Upper lobe of left lung (tissue), 6 donors: Measurements from ENCODE around the gene SLC16A9. TPM values are rescaled to one million over a fixed set of nuclear protein-coding genes. Genes with fewer than 3 reads are reported as not detected.
A peak's percentile ranks its signal among the peaks of the same experiment; 100 is the strongest.

ENCODE experiments used
- ATAC-seq, 2 donors: fragments of 200-7000 bp; cut with Tn5 transposase; one replicate each; pipeline ENCODE4 v1.9.1; 2022; ENCODE audit warnings: mild to moderate bottlenecking in 2 of 2, moderate library complexity in 2 of 2; ENCODE audit not compliant: low FRiP score in 2 of 2
- DNase-seq, 2 donors: peaks; one replicate each; pipeline ENCODE4 v3.0.0-alpha.2; 2019 to 2020
- H3K27ac ChIP-seq, 4 donors: fragments of 200-600 bp; sonication (generic); one replicate each; pipeline ENCODE4 v1.5.1; 2016 to 2019
- H3K27me3 ChIP-seq, 4 donors: fragments of 200-600 bp; sonication (generic); one replicate each; pipeline ENCODE4 v1.5.1; 2017 to 2019
- H3K36me3 ChIP-seq, 4 donors: fragments of 200-600 bp; sonication (generic); one replicate each; pipeline ENCODE4 v1.5.1; 2016 to 2019
- H3K4me1 ChIP-seq, 4 donors: fragments of 200-600 bp; sonication (generic); one replicate each; pipeline ENCODE4 v1.5.1; 2018 to 2019
- H3K4me3 ChIP-seq, 4 donors: fragments of 200-600 bp; sonication (generic); one replicate each; pipeline ENCODE4 v1.5.1; 2017 to 2019; ENCODE audit warnings: mild to moderate bottlenecking in 2 of 4, moderate library complexity in 1 of 4
- H3K9me3 ChIP-seq, 4 donors: fragments of 200-600 bp; sonication (generic); one replicate each; pipeline ENCODE4 v1.5.1; 2018 to 2019
- EP300 ChIP-seq, 4 donors: sonication (generic); formaldehyde crosslinking; IDR thresholded peaks; one replicate each; pipeline ENCODE4 v1.5.1; 2017; ENCODE audit warnings: antibody characterized with exemption in 4 of 4, control low read depth in 2 of 4
- POLR2A ChIP-seq, 4 donors: fragments of 450-650 bp; IDR thresholded peaks; one replicate each; pipeline ENCODE4 v1.5.1; 2016 to 2017; ENCODE audit warnings: antibody characterized with exemption in 4 of 4, mild to moderate bottlenecking in 2 of 4
- POLR2AphosphoS5 ChIP-seq, 2 donors: sonication (generic); formaldehyde crosslinking; IDR thresholded peaks; one replicate each; pipeline ENCODE4 v1.5.1; 2017; ENCODE audit warnings: antibody characterized with exemption in 2 of 2
- WGBS, 2 donors: methylation state at CpG; one replicate each; pipeline ENCODE4 v1.1.5; 2017 to 2018; 5-methylcytosine and 5-hydroxymethylcytosine counted together
- total RNA-seq, 6 donors: library from RNA; depleted of rRNA in 4 of 6; stranded (reverse); fragments of >200 nt in 4 of 6; gene quantifications; one replicate each; pipeline versions ENCODE4 v1.1.0 to v1.2.1, GENCODE V29; 2016 to 2021
- TF ChIP-seq, protein P1 (sequence below), 6 experiments: fragments of 450-650 bp in 4 of 6; fragments of 200-600 bp in 2 of 6; sonication (generic) in 2 of 6; IDR thresholded peaks; one replicate each; pipeline ENCODE4 v1.5.1; 2016 to 2019; ENCODE audit warnings: antibody characterized with exemption in 6 of 6
- donor health status: DM: no; HTN: no; CAD: no; lungs with moderate emphysema.
- donor health status: DM: no; HTN: yes; CAD: no; lungs with severe emphysema.

SLC16A9 gene
- total RNA-seq, 6 donors from 2014 or later = 0.79 to 1.1 (median 1.1) TPM; not detected in 2

DNA sequence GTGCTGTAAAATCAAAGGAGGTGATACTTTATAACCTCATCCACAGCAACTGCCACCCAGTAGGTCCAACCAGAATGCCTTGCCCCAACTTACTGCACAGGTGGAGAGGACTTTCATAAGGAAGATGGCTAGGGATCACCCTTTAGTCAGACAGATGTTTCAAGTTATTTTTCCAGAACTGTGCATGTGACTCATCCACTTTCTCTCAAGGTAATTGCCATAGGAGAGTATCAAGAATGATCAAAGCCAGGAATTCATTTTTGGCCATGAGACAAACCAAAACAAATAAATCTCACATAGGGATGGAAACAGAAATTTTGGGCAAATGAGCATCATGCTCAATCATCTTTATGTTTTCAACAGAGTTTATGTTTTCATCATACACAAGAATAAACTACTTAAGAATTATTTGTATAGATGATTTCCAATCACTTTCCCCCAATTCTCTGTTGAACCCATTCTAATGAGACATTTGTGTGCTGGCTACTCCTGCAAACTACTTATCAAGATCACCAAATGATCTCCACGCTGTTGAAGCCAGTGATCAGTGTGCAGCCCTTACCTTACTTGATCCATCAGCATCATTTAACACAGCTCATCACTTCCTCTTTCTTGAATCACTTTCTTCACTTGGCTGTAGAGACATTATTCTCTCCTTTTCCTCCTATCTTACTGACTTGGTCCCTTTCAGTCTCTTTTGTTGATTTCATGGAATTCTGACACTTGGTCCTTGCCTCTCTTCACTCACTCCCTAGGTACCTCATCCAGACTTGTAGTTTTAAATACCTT lies 74.0 kb downstream of the SLC16A9 start:
- Histone ChIP-seq H3K4me3 (no peak overlapping the region), H3K36me3 (no peaks in the 10 kb centered on the region), H3K4me1 (no peaks in the 10 kb centered on the region), H3K27ac (no peak overlapping the region), H3K27me3 (no peaks in the 10 kb centered on the region), H3K9me3 (no peaks in the 10 kb centered on the region)
- 88 to 95% methylated on average over 1 of the region's 1 CpG for WGBS, 2 donors
- TF ChIP-seq POLR2A (IDR thresholded peaks at IDR 0.05) (no peak), POLR2AphosphoS5 (IDR thresholded peaks at IDR 0.05) (no peak), EP300 (IDR thresholded peaks at IDR 0.05) (no peak)
- TF ChIP-seq, protein P1, sequence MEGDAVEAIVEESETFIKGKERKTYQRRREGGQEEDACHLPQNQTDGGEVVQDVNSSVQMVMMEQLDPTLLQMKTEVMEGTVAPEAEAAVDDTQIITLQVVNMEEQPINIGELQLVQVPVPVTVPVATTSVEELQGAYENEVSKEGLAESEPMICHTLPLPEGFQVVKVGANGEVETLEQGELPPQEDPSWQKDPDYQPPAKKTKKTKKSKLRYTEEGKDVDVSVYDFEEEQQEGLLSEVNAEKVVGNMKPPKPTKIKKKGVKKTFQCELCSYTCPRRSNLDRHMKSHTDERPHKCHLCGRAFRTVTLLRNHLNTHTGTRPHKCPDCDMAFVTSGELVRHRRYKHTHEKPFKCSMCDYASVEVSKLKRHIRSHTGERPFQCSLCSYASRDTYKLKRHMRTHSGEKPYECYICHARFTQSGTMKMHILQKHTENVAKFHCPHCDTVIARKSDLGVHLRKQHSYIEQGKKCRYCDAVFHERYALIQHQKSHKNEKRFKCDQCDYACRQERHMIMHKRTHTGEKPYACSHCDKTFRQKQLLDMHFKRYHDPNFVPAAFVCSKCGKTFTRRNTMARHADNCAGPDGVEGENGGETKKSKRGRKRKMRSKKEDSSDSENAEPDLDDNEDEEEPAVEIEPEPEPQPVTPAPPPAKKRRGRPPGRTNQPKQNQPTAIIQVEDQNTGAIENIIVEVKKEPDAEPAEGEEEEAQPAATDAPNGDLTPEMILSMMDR (IDR thresholded peaks at IDR 0.05) = no peak
- no peak for DNase-seq
- no peak for ATAC-seq

DNA sequence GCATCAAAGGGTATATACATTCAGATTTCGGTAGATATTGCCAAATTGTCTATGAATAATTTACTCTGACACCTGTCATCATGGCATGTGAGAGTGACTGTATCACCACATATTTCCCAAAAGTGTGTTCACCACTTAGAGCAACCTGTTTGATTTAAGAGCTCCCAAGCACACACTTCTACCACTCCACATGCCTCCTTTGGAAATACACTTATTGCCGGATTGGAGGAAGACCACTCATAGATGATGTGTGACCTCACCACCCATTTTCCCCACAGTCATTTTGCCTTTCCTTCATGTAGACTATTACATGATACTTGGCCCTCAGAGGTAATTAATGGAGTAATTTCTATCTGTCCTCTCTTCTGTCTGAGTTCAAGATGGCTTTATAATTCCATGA lies 75.5 kb downstream of the SLC16A9 start:
- 52 to 55% methylated on average over 2 of the region's 2 CpGs for WGBS, 2 donors
- Histone ChIP-seq H3K27ac (no peak overlapping the region), H3K4me3 (no peak overlapping the region), H3K27me3 (no peaks in the 10 kb centered on the region), H3K36me3 (no peaks in the 10 kb centered on the region), H3K9me3 (no peaks in the 10 kb centered on the region), H3K4me1 (no peaks in the 10 kb centered on the region)
- no peak for DNase-seq
- peak in 1 of 2 donors; percentile 64 for ATAC-seq
- TF ChIP-seq EP300 (IDR thresholded peaks at IDR 0.05) = peak in 1 of 4 donors; percentile 6
- TF ChIP-seq, protein P1 (IDR thresholded peaks at IDR 0.05) = no peak
- no peak for TF ChIP-seq POLR2AphosphoS5 (IDR thresholded peaks at IDR 0.05)
- TF ChIP-seq POLR2A (IDR thresholded peaks at IDR 0.05) = no peak

DNA sequence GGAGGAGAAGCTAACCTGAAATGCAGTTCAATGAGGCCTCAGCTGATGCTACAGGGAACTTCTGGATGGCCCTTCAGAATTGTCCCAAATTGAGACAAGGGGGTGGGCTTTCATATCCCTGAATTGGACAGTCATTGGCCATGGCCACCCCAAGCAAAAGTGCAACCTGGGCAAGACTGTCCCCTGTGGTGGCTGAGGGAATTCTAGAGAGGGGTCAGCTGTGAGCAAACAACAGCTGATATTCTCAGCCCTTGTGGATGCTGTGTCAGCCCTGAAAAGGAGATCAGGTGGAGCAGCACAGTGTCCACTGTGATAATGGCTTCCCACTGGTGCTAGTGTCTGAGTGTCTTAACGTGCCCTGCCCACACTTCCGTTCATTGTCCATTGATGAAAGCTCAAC lies 76.6 kb downstream of the SLC16A9 start:
- DNase-seq (no peak), ATAC-seq (no peak)
- Histone ChIP-seq H3K27me3 (no peaks in the 10 kb centered on the region), H3K4me3 (no peak overlapping the region), H3K4me1 (no peaks in the 10 kb centered on the region), H3K36me3 (no peaks in the 10 kb centered on the region), H3K27ac (no peak overlapping the region), H3K9me3 (no peaks in the 10 kb centered on the region)
- WGBS, 2 donors = 81 to 92% methylated on average over 2 of the region's 2 CpGs
- TF ChIP-seq, protein P1 (IDR thresholded peaks at IDR 0.05) = no peak
- no peak for TF ChIP-seq EP300 (IDR thresholded peaks at IDR 0.05)
- TF ChIP-seq POLR2A (IDR thresholded peaks at IDR 0.05) = no peak
- no peak for TF ChIP-seq POLR2AphosphoS5 (IDR thresholded peaks at IDR 0.05)

DNA sequence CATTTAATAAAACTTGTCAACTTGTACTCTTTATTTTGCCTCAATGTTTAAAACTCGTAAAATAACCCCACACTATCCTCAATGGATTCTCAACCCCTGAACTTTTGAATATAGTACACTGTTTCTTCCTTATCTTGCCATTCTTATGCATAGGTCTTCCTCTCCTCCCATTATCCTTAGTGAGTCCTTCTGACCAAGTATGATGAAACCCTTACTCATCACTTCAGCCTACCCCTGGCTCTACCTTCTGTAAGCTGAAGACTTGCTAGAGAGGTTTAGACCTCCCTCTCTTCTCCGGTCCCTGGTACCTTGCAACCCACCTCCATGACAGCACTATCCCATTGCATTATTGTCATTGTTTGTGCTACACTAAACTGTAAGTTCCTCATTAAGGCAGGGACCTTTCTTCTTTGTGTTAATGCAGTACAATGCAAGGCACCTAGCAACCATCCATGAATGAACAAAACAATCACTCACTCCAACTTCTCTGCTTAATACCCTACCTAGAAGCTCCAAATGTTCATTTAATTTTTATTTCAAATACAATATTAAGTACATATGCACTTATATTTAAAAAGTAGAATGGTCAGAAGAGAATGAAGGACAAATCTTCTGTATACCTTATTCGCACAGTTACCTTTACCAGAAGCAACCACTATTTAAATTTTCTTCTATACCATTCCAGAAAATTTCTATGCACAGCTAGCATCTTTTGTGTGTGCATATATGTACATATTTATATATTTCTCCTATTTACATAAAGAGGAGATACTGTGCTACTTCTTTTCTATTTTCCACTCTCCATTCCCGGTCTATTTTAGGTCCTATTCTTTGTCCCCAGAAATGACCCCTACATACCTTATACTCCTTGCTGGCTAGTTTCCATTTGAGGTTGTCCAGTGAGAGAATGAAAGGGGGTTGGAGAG lies 77.5 kb downstream of the SLC16A9 start:
- Histone ChIP-seq H3K36me3 (no peaks in the 10 kb centered on the region), H3K27me3 (no peaks in the 10 kb centered on the region), H3K9me3 (no peaks in the 10 kb centered on the region), H3K4me3 (no peak overlapping the region), H3K27ac (no peak overlapping the region), H3K4me1 (no peaks in the 10 kb centered on the region)
- ATAC-seq (no peak), DNase-seq (no peak)
- TF ChIP-seq POLR2A (IDR thresholded peaks at IDR 0.05) = no peak
- TF ChIP-seq POLR2AphosphoS5 (IDR thresholded peaks at IDR 0.05) = no peak
- TF ChIP-seq EP300 (IDR thresholded peaks at IDR 0.05) = no peak
- TF ChIP-seq, protein P1 (IDR thresholded peaks at IDR 0.05) = no peak
- 89 to 92% methylated on average over 4 of the region's 4 CpGs for WGBS, 2 donors
